HG02973 (cell line): ENCODE measurements around the gene ATF6.

Experiments used
- ATAC-seq: cut with Tn5 transposase; IDR thresholded peaks from one replicate; pipeline ENCODE4 v1.9.1; 2021; ENCODE audit warnings: moderate library complexity; ENCODE audit not compliant: unreplicated experiment

The ATF6 gene

GRCh38 chr1:161879261-161879660 lies 113.1 kb downstream of the ATF6 start:
- no peak for ATAC-seq

- ATAC-seq, result no peak
These were observed 118.4 kb downstream of the ATF6 start for GRCh38 chr1:161884475-161884874.

DNA sequence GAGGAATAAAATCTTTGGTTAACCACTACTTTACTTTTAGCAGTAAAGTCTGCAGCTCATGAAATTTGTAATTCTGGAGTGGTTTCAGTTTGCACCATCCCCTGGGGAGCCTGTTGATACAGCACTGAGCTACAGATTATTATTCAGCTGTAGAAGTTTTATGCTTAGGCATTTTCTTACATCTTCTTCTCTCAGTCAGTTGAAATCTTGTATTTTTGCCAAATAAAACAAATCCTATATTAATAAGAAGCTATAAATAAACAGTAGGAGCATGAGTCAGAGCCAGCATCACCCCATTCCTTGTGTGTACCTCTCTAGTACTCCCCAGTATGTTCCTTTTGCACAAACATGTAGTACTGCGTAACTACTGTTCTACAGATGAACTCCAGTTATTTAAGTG lies 118.9 kb downstream of the ATF6 start:
- no peak for ATAC-seq

DNA sequence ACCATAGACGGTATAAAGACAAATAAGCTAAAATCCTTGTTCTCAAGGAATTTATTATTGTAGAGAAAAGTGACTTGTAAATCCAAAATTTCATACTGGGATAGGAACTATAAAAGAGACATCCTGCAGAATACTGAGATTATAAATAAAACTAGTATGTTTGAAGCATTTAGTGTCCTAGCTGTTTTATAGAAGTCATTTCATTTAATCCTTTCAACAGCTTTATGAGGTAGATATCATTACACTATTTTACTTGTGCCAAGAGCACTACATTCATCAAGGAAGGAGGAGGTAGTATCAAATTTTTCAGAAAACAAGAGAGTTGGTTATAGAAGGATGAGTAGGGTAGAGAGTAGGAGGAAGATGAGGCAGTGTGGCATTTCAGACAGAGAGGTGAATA lies 119.6 kb downstream of the ATF6 start:
- ATAC-seq, result no peak

GRCh38 chr1:161886589-161886988 lies 120.5 kb downstream of the ATF6 start:
- ATAC-seq, result no peak

GRCh38 chr1:161887730-161888287 lies 121.7 kb downstream of the ATF6 start:
- ATAC-seq, result no peak

GRCh38 chr1:161890574-161890973 lies 124.5 kb downstream of the ATF6 start:
- no peak for ATAC-seq

GRCh38 chr1:161899091-161899490 lies 133.0 kb downstream of the ATF6 start:
- ATAC-seq, result no peak

- no peak for ATAC-seq
These were observed 134.0 kb downstream of the ATF6 start for GRCh38 chr1:161900160-161900559.

DNA sequence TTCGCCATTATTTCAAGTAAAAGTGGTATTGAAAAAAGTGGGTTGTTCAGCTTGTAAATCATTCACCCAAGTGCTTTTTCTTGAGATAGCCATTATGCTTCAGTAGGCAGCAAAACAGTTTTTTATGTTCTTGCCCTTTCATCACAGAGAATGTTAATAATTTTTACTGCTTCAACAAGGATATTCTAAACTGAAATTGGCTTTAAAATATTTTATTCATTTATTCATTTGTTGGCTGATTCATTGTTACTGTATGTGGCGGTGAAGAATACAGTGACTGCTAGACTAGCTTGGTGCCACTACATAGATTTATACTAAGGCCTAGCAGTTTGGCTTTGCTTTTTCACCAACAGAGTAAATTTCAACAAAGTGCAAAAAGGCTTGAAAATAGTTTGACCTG lies 136.1 kb downstream of the ATF6 start:
- ATAC-seq, result no peak

DNA sequence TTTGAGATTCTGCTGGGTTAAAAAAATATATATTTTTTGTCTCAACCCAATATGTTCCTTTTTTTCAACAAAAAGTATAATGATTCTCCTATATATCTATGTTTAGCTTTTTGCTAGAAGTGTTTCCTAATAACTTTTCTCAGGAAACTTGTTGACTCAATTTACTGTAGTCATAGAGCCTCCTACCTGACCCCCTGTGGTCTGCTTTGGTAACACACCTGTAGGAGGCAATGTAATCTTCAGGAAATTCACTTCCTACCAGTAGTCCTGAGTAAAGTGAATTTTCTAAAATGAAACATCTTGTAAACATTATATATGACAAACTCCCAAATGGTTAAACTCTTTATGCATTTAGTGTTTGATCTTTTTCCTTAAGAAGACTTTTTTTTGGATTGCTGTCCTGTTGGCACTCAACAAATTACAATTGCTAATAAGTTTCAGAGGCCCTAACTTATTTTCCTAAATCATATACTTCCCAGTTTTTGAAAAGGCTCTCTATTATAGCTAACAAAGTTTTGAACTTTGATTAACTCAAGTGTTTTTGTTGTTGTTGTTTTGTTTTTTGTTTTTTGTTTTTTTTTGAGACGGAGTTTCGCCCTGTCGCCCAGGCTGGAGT lies 139.3 kb downstream of the ATF6 start:
- ATAC-seq, result no peak

DNA sequence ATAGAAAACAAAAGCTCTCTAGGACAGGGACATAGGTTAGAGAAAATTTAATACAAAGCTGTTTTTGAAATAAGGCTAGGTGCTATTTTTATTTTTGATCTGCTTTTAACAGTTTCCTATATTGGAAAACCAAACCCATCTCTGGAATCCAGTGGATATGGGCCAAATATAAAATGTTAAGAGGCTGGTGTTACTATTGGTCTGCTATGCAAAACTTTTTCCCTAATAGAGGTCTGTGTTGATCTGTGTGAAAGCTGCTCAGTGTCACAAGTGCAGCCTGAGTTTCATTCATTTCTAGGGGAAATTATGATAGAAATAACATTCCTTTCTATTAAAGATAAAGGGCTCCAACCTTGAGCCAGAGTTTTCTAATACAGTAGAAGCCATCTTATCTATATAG lies 141.1 kb downstream of the ATF6 start:
- no peak for ATAC-seq

DNA sequence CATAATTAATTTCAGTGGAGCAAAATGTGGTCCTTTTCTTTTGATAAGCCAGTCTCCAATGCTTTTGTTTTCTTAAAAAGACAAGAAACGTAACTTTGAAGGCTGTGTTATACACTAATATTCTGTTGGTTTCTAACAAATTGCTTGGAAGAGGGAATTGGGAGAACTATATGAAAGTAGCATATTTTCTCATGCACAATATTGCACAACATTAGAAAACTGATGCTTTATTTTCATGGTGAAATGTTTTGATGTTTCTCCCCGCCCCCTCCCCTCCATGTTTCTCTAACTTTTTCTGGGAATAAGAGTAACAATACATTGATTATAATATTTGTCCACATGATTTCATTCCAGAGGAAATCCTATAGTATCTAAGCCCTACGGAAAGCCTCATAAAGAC lies 142.1 kb downstream of the ATF6 start:
- ATAC-seq, result no peak

GRCh38 chr1:161910604-161911003 lies 144.5 kb downstream of the ATF6 start:
- ATAC-seq, result no peak

GRCh38 chr1:161913482-161914140 lies 147.5 kb downstream of the ATF6 start:
- no peak for ATAC-seq

GRCh38 chr1:161914595-161914994 lies 148.5 kb downstream of the ATF6 start:
- no peak for ATAC-seq

DNA sequence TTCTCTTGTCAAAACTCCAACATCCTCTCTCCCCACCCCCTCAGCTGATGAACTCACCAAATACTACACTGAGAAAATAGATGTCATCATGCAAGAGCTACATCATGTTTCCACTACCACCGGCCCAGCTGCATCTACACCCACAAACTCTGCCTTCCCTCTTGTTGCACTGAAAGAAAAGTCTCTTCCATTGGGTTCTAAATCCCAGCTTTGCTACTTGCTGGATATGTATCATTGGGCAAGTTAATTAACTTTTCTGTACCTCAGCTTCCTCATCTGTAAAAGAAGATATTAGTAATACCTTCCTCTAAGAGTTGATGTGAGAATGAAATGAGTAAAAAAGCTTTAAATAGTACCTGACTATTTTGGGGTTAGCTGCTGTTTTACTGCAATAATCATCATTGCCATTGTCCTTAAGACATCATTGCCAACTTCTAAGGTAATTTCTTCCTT lies 149.0 kb downstream of the ATF6 start:
- ATAC-seq, result peak; percentile 86

DNA sequence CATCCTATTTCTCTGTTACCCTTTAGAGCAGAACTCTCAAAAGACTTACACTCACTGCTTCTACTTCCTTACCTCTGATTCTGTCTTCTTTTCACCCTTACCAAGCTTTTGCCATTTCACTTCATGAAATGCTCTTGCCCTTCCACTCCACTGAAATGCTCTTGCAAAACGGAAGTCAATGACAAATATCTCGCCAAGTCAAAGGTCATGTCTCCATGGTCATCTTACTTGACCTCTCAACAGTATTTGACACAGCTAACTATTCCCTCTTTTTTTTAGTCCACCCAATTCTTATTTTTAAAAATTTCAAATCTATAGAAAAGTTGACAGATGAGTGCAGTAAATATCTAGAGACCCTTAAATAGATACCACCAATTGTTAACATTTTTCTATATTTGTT lies 149.9 kb downstream of the ATF6 start:
- ATAC-seq, result no peak

GRCh38 chr1:161919229-161919628 lies 153.1 kb downstream of the ATF6 start:
- no peak for ATAC-seq

DNA sequence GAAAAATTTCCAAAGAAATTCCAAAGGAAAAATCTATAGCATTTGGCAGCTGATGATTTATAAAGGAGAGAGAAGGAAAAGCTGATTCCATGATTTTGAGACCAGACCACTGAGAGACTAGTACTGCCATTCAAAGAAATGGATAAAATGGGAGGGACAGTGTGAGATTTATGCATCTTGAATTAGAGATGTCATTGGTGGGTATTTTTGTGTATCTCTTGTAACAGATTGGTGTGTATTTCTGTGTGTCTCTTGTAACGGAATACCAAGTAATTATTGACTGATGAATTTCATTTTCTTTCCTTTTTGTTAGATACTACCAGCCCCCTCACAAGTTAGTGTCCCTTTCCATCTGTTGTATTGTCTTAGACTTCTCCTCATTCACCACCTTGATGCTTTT lies 155.4 kb downstream of the ATF6 start:
- no peak for ATAC-seq

GRCh38 chr1:161921990-161922389 lies 155.9 kb downstream of the ATF6 start:
- ATAC-seq, result no peak

DNA sequence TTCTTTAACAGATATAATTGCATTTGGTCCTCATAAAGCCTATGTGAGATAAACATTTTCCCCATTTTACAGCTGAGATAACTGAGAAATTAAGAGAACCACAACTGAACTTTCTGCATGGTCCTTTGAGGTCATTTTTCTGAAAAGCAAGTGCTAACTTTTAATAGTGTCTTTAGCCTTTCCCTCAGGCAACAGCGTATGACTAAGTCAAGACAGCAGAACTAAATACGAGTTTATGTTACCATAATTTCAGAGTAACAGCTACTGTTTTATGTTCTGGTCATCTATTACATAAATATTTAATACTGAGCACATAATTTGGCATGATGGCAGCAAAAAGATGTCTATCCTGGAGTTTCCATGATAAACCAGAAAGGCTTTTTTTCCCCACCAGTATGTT lies 161.9 kb downstream of the ATF6 start:
- ATAC-seq, result no peak

GRCh38 chr1:161929137-161929536 lies 163.0 kb downstream of the ATF6 start:
- no peak for ATAC-seq
